Gastrocnemius medialis (tissue), 4 donors: ENCODE results near the gene LATS1.

Experiments used
- POLR2A ChIP-seq, 2 donors: fragments of 450-650 bp; IDR thresholded peaks; one replicate each; pipeline ENCODE4 v1.6.1; 2017; ENCODE audit warnings: antibody characterized with exemption in 2 of 2, mild to moderate bottlenecking in 2 of 2, moderate library complexity in 2 of 2
- TF ChIP-seq, protein P1 (sequence below), 5 experiments: fragments of 450-650 bp in 3 of 5; fragments of 200-600 bp in 2 of 5; sonication (generic) in 2 of 5; IDR thresholded peaks in 4 of 5; conservative IDR thresholded peaks in 1 of 5; 1 replicate in 4 of 5; 2 replicates in 1 of 5; pipeline ENCODE4 v1.5.1; 2016 to 2019; ENCODE audit warnings: antibody characterized with exemption in 5 of 5, mild to moderate bottlenecking in 3 of 5, moderate library complexity in 3 of 5

GRCh38 chr6:149763866-149764265 is 46.0 kb upstream of the LATS1 start:
- no peak for TF ChIP-seq POLR2A (IDR thresholded peaks at IDR 0.05)
- TF ChIP-seq, protein P1, sequence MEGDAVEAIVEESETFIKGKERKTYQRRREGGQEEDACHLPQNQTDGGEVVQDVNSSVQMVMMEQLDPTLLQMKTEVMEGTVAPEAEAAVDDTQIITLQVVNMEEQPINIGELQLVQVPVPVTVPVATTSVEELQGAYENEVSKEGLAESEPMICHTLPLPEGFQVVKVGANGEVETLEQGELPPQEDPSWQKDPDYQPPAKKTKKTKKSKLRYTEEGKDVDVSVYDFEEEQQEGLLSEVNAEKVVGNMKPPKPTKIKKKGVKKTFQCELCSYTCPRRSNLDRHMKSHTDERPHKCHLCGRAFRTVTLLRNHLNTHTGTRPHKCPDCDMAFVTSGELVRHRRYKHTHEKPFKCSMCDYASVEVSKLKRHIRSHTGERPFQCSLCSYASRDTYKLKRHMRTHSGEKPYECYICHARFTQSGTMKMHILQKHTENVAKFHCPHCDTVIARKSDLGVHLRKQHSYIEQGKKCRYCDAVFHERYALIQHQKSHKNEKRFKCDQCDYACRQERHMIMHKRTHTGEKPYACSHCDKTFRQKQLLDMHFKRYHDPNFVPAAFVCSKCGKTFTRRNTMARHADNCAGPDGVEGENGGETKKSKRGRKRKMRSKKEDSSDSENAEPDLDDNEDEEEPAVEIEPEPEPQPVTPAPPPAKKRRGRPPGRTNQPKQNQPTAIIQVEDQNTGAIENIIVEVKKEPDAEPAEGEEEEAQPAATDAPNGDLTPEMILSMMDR (IDR thresholded peaks at IDR 0.05 in 4 of 5, conservative IDR thresholded peaks at IDR 0.05 in 1 of 5): no peak
